HepG2 (cell line): ENCODE results near the gene PTPA. TPM values are rescaled to one million over a fixed set of nuclear protein-coding genes. Genes with fewer than 3 reads are reported as not detected.
A peak's percentile ranks its signal among the peaks of the same experiment; 100 is the strongest.

Experiments
- BHLHE40 ChIP-seq: IDR thresholded peaks from 2 replicates; pipeline ENCODE4 v1.6.1; 2011; ENCODE audit warnings: low read length, improper control_type of control experiment
- CCDC6 ChIP-seq: sonication (generic); formaldehyde crosslinking; IDR thresholded peaks from 2 replicates; pipeline ENCODE4 v1.8.1; 2022; ENCODE audit warnings: mild to moderate bottlenecking, missing genetic modification reagents, moderate library complexity
- GATA4 ChIP-seq: sonication (generic); IDR thresholded peaks from 2 replicates; pipeline ENCODE4 v1.6.1; 2016; ENCODE audit warnings: antibody characterized with exemption, low read depth, borderline replicate concordance
- GATAD1 ChIP-seq: IDR thresholded peaks from 2 replicates; pipeline ENCODE4 v1.6.1; 2016; ENCODE audit warnings: missing genetic modification reagents, missing compliant biosample characterization
- HMGA1 ChIP-seq: sonication (generic); formaldehyde crosslinking; conservative IDR thresholded peaks from 2 replicates; pipeline ENCODE4 v1.4.0; 2020; ENCODE audit warnings: missing genetic modification reagents
- IKZF1 ChIP-seq: fragments of 450-650 bp; IDR thresholded peaks from 2 replicates; pipeline ENCODE4 v1.7.1; 2016
- KDM2A ChIP-seq: sonication (generic); formaldehyde crosslinking; IDR thresholded peaks from 2 replicates; pipeline ENCODE4 v1.4.0; 2020; ENCODE audit warnings: low read depth, missing genetic modification reagents, borderline replicate concordance
- NCOA2 ChIP-seq: sonication (generic); formaldehyde crosslinking; IDR thresholded peaks from 2 replicates; pipeline ENCODE4 v1.8.0; 2022; ENCODE audit warnings: inconsistent platforms
- PAF1 ChIP-seq: IDR thresholded peaks from 2 replicates; pipeline ENCODE4 v1.6.1; 2016; ENCODE audit warnings: missing genetic modification reagents, missing compliant biosample characterization
- RAD51 ChIP-seq: fragments of 450-650 bp; IDR thresholded peaks from 2 replicates; pipeline ENCODE4 v1.6.1; 2016; ENCODE audit warnings: borderline replicate concordance
- SALL2 ChIP-seq: sonication (generic); formaldehyde crosslinking; IDR thresholded peaks from 2 replicates; pipeline ENCODE4 v1.8.1; 2023; ENCODE audit warnings: mild to moderate bottlenecking, missing genetic modification reagents, inconsistent platforms
- SIX4 ChIP-seq: sonication (generic); formaldehyde crosslinking; IDR thresholded peaks from 2 replicates; pipeline ENCODE4 v1.4.0; 2020; ENCODE audit warnings: missing genetic modification reagents
- ZNF44 ChIP-seq: sonication (generic); formaldehyde crosslinking; IDR thresholded peaks from 2 replicates; pipeline ENCODE4 v1.5.1; 2020; ENCODE audit warnings: mild to moderate bottlenecking, missing genetic modification reagents
- ZNF496 ChIP-seq: sonication (generic); formaldehyde crosslinking; IDR thresholded peaks from 2 replicates; pipeline ENCODE4 v1.8.1; 2023; ENCODE audit warnings: mild to moderate bottlenecking, moderate library complexity, missing genetic modification reagents; ENCODE audit not compliant: insufficient replicate concordance
- ZNF547 ChIP-seq: sonication (generic); formaldehyde crosslinking; IDR thresholded peaks from 2 replicates; pipeline ENCODE4 v1.5.1; 2020; ENCODE audit warnings: mild to moderate bottlenecking, missing genetic modification reagents
- ZNF678 ChIP-seq: sonication (generic); formaldehyde crosslinking; IDR thresholded peaks from 2 replicates; pipeline ENCODE4 v1.4.0; 2020; ENCODE audit warnings: mild to moderate bottlenecking, missing genetic modification reagents
- ZNF782 ChIP-seq: sonication (generic); formaldehyde crosslinking; IDR thresholded peaks from 2 replicates; pipeline ENCODE4 v1.4.0; 2020; ENCODE audit warnings: missing genetic modification reagents, mild to moderate bottlenecking, borderline replicate concordance
- ZNF841 ChIP-seq: sonication (generic); formaldehyde crosslinking; IDR thresholded peaks from 2 replicates; pipeline ENCODE4 v1.8.1; 2023; ENCODE audit warnings: missing genetic modification reagents, borderline replicate concordance
- polyA plus RNA-seq, 8 experiments: library from polyadenylated mRNA; depleted of rRNA in 3 of 8; stranded (reverse) in 7 of 8; unstranded in 1 of 8; fragments of >200 nt; fragmentation: Illumina TruSeq in 4 of 8; extraction: Trizol in 4 of 8; gene quantifications; 2 replicates each; pipeline versions ENCODE4 v1.2.1 to v1.2.3, GENCODE V29; 2011 to 2016; ENCODE audit warnings: low read depth in 4 of 8, missing spikeins in 1 of 8, mixed read lengths in 1 of 8; ENCODE audit not compliant: insufficient read depth in 1 of 8
- total RNA-seq, 5 experiments: library from RNA; depleted of rRNA; stranded (reverse); fragments of >200 nt; fragmentation: Illumina TruSeq; extraction: Trizol; gene quantifications; 2 replicates each; pipeline ENCODE4 v1.2.3, GENCODE V29; 2016; ENCODE audit warnings: low read depth in 1 of 5
- TF ChIP-seq, protein P1 (sequence below): sonication (generic); formaldehyde crosslinking; IDR thresholded peaks from 2 replicates; pipeline ENCODE4 v1.4.0; 2020; ENCODE audit warnings: missing genetic modification reagents, borderline replicate concordance
- TF ChIP-seq, protein P2 (sequence below): sonication (generic); formaldehyde crosslinking; IDR thresholded peaks from 2 replicates; pipeline ENCODE4 v1.5.0; 2020; ENCODE audit warnings: missing genetic modification reagents, mild to moderate bottlenecking, borderline replicate concordance
- TF ChIP-seq, protein P3 (sequence below): sonication (generic); formaldehyde crosslinking; conservative IDR thresholded peaks from 2 replicates; pipeline ENCODE4 v1.4.0; 2020; ENCODE audit warnings: missing genetic modification reagents
- TF ChIP-seq, protein P4 (sequence below): sonication (generic); formaldehyde crosslinking; IDR thresholded peaks from 2 replicates; pipeline ENCODE4 v1.5.1; 2020; ENCODE audit warnings: missing genetic modification reagents, mild to moderate bottlenecking, borderline replicate concordance

PTPA gene
- total and polyA plus RNA-seq, 2 of the 13 experiments (the other 11 are each of a cell fraction or from before 2014, with no cell fraction given) = 79.3 to 105 TPM

DNA sequence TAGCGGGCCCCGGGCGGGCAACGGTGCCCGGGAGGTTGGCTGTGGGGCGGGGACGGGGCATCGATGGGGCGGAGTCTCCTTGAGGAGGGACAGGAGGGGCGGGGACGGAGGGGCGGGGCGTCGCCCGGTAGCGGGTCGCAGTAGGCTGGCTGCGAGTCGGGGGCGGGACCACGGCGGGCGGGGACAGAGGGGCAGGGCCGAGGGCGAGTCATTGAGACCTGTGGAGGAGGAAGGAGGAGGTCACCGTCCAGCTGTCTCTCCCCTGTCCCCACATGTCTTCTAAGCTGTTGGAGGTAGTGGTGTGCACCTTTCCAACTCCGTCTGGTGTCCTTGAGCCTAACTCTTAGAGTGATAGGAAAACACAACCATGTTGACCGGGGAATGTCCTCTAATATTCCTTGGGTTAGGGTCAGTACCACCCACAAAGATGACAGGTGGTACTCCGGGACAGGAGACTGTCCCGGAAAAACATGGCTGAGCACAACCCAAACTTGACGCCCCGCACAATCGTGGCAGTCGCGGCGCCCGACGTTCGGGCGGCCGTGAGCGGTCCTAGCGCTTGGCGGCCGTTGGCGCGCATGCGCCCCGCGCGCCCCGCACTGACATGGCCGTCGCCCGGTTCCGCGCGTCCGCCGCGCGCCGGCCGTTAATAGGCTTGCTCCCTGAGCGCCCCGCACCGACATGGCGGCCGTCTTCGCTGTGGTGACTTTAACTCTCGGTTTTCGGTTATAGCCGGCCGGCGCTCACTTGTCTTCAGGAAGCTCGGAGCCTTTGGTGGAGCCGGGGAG lies at the start of gene PTPA, which contains the start of gene CRAT (continued):
- no peak for TF ChIP-seq ZNF496 (CRISPR knock-in tag)
- TF ChIP-seq, protein P1, sequence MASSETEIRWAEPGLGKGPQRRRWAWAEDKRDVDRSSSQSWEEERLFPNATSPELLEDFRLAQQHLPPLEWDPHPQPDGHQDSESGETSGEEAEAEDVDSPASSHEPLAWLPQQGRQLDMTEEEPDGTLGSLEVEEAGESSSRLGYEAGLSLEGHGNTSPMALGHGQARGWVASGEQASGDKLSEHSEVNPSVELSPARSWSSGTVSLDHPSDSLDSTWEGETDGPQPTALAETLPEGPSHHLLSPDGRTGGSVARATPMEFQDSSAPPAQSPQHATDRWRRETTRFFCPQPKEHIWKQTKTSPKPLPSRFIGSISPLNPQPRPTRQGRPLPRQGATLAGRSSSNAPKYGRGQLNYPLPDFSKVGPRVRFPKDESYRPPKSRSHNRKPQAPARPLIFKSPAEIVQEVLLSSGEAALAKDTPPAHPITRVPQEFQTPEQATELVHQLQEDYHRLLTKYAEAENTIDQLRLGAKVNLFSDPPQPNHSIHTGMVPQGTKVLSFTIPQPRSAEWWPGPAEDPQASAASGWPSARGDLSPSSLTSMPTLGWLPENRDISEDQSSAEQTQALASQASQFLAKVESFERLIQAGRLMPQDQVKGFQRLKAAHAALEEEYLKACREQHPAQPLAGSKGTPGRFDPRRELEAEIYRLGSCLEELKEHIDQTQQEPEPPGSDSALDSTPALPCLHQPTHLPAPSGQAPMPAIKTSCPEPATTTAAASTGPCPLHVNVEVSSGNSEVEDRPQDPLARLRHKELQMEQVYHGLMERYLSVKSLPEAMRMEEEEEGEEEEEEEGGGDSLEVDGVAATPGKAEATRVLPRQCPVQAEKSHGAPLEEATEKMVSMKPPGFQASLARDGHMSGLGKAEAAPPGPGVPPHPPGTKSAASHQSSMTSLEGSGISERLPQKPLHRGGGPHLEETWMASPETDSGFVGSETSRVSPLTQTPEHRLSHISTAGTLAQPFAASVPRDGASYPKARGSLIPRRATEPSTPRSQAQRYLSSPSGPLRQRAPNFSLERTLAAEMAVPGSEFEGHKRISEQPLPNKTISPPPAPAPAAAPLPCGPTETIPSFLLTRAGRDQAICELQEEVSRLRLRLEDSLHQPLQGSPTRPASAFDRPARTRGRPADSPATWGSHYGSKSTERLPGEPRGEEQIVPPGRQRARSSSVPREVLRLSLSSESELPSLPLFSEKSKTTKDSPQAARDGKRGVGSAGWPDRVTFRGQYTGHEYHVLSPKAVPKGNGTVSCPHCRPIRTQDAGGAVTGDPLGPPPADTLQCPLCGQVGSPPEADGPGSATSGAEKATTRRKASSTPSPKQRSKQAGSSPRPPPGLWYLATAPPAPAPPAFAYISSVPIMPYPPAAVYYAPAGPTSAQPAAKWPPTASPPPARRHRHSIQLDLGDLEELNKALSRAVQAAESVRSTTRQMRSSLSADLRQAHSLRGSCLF (CRISPR knock-in tag) = no peak
- TF ChIP-seq ZNF678 (CRISPR knock-in tag) = 0 out of 2 replicates have a peak, but pooled peaks have one; percentile 35
- TF ChIP-seq GATA4 = peak; percentile 79; the same call in 1 of the 2 replicates
- TF ChIP-seq SIX4 = 0 out of 2 replicates have a peak, but pooled peaks have one; percentile 1
- TF ChIP-seq, protein P2, sequence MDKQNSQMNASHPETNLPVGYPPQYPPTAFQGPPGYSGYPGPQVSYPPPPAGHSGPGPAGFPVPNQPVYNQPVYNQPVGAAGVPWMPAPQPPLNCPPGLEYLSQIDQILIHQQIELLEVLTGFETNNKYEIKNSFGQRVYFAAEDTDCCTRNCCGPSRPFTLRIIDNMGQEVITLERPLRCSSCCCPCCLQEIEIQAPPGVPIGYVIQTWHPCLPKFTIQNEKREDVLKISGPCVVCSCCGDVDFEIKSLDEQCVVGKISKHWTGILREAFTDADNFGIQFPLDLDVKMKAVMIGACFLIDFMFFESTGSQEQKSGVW (CRISPR knock-in tag) = peak; percentile 35; the same call in 1 of the 2 replicates
- no peak for TF ChIP-seq ZNF782 (CRISPR knock-in tag)
- TF ChIP-seq RAD51 = no peak
- peak; percentile 57 for TF ChIP-seq SALL2 (CRISPR knock-in tag)
- TF ChIP-seq, protein P3, sequence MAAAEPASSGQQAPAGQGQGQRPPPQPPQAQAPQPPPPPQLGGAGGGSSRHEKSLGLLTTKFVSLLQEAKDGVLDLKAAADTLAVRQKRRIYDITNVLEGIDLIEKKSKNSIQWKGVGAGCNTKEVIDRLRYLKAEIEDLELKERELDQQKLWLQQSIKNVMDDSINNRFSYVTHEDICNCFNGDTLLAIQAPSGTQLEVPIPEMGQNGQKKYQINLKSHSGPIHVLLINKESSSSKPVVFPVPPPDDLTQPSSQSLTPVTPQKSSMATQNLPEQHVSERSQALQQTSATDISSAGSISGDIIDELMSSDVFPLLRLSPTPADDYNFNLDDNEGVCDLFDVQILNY = no peak
- TF ChIP-seq ZNF547 (CRISPR knock-in tag) = no peak
- peak; percentile 68; the same call in 1 of the 2 replicates for TF ChIP-seq CCDC6
- no peak for TF ChIP-seq ZNF841 (CRISPR knock-in tag)
- TF ChIP-seq HMGA1 (CRISPR knock-in tag) = no peak
- no peak for TF ChIP-seq PAF1
- peak; percentile 29; the same call in 1 of the 2 replicates for TF ChIP-seq KDM2A (CRISPR knock-in tag)
- TF ChIP-seq BHLHE40 = no peak
- TF ChIP-seq NCOA2 = no peak; the same call in 1 of the 2 replicates
- TF ChIP-seq, protein P4, sequence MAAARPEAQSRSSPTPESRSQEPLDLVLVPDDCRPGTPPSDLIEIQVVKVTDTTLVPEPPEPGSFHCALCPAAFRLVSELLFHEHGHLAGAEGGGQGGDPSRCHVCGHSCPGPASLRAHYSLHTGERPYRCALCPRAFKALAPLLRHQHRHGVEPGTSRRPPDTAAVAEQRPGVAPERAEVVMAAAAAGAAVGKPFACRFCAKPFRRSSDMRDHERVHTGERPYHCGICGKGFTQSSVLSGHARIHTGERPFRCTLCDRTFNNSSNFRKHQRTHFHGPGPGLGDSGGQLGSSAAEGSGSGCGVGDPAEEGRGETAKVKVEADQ (CRISPR knock-in tag) = peak; percentile 83; the same call in 1 of the 2 replicates
- no peak for TF ChIP-seq ZNF44
- TF ChIP-seq GATAD1 = peak; percentile 44; the same call in 1 of the 2 replicates
- TF ChIP-seq IKZF1 = no peak
